ENCODE results near the gene NTNG1.

DNA sequence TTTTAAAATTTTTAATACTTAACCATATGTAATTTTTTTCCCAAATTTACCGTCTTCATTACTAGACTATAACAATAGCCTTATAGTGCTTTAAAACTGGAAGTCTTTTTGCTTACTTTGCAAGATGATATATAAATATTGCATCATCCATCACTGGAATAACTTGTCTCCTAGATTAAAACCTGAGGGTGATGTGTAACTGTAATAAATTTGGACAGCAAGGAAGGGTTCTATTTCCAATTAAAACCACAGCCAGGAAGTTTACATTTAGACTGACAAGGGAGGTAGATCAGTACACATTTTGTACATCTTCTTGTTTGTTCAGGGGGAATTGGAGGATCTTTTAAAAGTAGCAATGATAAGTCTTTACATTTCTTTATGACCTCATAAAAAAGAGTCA lies 21.9 kb downstream of the NTNG1 start:
- TF ChIP-seq, protein P1, sequence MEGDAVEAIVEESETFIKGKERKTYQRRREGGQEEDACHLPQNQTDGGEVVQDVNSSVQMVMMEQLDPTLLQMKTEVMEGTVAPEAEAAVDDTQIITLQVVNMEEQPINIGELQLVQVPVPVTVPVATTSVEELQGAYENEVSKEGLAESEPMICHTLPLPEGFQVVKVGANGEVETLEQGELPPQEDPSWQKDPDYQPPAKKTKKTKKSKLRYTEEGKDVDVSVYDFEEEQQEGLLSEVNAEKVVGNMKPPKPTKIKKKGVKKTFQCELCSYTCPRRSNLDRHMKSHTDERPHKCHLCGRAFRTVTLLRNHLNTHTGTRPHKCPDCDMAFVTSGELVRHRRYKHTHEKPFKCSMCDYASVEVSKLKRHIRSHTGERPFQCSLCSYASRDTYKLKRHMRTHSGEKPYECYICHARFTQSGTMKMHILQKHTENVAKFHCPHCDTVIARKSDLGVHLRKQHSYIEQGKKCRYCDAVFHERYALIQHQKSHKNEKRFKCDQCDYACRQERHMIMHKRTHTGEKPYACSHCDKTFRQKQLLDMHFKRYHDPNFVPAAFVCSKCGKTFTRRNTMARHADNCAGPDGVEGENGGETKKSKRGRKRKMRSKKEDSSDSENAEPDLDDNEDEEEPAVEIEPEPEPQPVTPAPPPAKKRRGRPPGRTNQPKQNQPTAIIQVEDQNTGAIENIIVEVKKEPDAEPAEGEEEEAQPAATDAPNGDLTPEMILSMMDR (IDR thresholded peaks at IDR 0.05) = no peak
- no peak for TF ChIP-seq POLR2A (IDR thresholded peaks at IDR 0.05)
